Neural progenitor cell (in vitro differentiated cells): ENCODE results near the gene ANKRD60. TPM values are rescaled to one million over a fixed set of nuclear protein-coding genes. Genes with fewer than 3 reads are reported as not detected.

Source experiments
- DNase-seq: peaks from one replicate; pipeline ENCODE4 v3.0.0-alpha.2; 2016; ENCODE audit warnings: low spot score
- H2AFZ ChIP-seq: fragments of 200-600 bp; sonication (generic); replicated peaks from 2 replicates; pipeline ENCODE4 v1.6.1; 2016; ENCODE audit warnings: antibody characterized with exemption
- H3F3A ChIP-seq: fragments of 200-600 bp; sonication (generic); 2 replicates; pipeline ENCODE4 v1.6.1; 2016; ENCODE audit warnings: antibody characterized with exemption, low read depth
- H3K27ac ChIP-seq: fragments of 200-600 bp; sonication (generic); 2 replicates; pipeline ENCODE4 v1.5.1; 2016; ENCODE audit warnings: mild to moderate bottlenecking
- H3K27me3 ChIP-seq: fragments of 200-600 bp; sonication (generic); 2 replicates; pipeline ENCODE4 v1.6.1; 2016; ENCODE audit warnings: mild to moderate bottlenecking, moderate library complexity
- H3K36me3 ChIP-seq: fragments of 200-600 bp; sonication (generic); 2 replicates; pipeline ENCODE4 v1.5.1; 2016
- H3K4me1 ChIP-seq: fragments of 200-600 bp; sonication (generic); 2 replicates; pipeline ENCODE4 v1.6.1; 2016; ENCODE audit warnings: mixed run types
- H3K4me2 ChIP-seq: fragments of 200-600 bp; sonication (generic); 2 replicates; pipeline ENCODE4 v1.6.1; 2016
- H3K4me3 ChIP-seq: fragments of 200-600 bp; sonication (generic); 2 replicates; pipeline ENCODE4 v1.5.1; 2016
- H3K79me2 ChIP-seq: fragments of 200-600 bp; sonication (generic); 2 replicates; pipeline ENCODE4 v1.6.1; 2016; ENCODE audit warnings: low read depth
- H3K9ac ChIP-seq: fragments of 200-600 bp; sonication (generic); 2 replicates; pipeline ENCODE4 v1.6.1; 2016
- H3K9me3 ChIP-seq: fragments of 200-600 bp; sonication (generic); 2 replicates; pipeline ENCODE4 v1.5.1; 2016; ENCODE audit warnings: low read depth
- H4K20me1 ChIP-seq: fragments of 200-600 bp; sonication (generic); 2 replicates; pipeline ENCODE4 v1.6.1; 2016; ENCODE audit warnings: low read depth
- H3K27ac Mint-ChIP-seq: 3 replicates; pipeline ENCODE4 v1.8.0; 2021; ENCODE audit warnings: mixed read lengths
- H3K27me3 Mint-ChIP-seq: 2 replicates; pipeline ENCODE4 v1.8.0; 2022; ENCODE audit warnings: low read depth, mild to moderate bottlenecking, inconsistent platforms, moderate library complexity, mixed read lengths; ENCODE audit not compliant: insufficient read depth
- H3K36me3 Mint-ChIP-seq: 3 replicates; pipeline ENCODE4 v1.8.0; 2021; ENCODE audit warnings: mixed read lengths
- H3K4me1 Mint-ChIP-seq: 3 replicates; pipeline ENCODE4 v1.8.0; 2021; ENCODE audit warnings: mixed read lengths
- H3K4me3 Mint-ChIP-seq: 3 replicates; pipeline ENCODE4 v1.8.0; 2021; ENCODE audit warnings: mild to moderate bottlenecking, moderate library complexity, mixed read lengths
- H3K9me3 Mint-ChIP-seq: 3 replicates; pipeline ENCODE4 v1.8.0; 2020; ENCODE audit warnings: mixed read lengths
- EZH2 ChIP-seq: fragments of 200-600 bp; sonication (generic); IDR thresholded peaks from 2 replicates; pipeline ENCODE4 v1.6.1; 2017; ENCODE audit warnings: antibody characterized with exemption, mild to moderate bottlenecking, moderate library complexity
- EZH2phosphoT487 ChIP-seq: fragments of 200-600 bp; sonication (generic); IDR thresholded peaks from 2 replicates; pipeline ENCODE4 v1.6.1; 2017; ENCODE audit warnings: antibody characterized with exemption
- total RNA-seq: library from RNA; depleted of rRNA; stranded (reverse); fragments of >200 nt; gene quantifications from 2 replicates; pipeline ENCODE4 v1.2.3, GENCODE V29; 2015; ENCODE audit warnings: low replicate concordance
- TF ChIP-seq, protein P1 (sequence below): fragments of 200-600 bp; sonication (generic); IDR thresholded peaks from 2 replicates; pipeline ENCODE4 v1.5.1; 2017; ENCODE audit warnings: antibody characterized with exemption, mild to moderate bottlenecking

Gene ANKRD60
- total RNA-seq, 1 donor from 2014 or later, result not detected

DNA sequence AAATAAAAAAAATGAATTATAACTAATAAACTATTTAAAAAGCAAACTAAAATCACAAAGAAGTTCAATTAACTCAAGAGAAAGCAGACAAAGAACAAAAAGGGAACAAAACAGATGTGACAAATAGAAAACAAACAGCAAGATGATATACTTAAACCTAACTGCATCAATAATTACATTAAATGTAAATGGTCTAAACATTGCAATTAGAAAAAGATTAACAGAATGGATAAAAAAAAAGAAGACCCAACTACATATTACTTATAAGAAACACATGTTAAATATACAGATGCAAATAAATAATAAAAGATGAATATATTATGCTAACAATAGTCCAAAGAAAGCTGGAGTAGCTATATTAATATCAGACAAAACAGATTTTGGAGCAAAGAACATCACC, 45.9 kb upstream of the ANKRD60 start:
- Mint-ChIP-seq H3K27ac (no peak overlapping the region), H3K27me3 (peaks cover 8% of the 10 kb centered on the region), H3K9me3 (peaks cover 6% of the 10 kb centered on the region), H3K36me3 (peaks cover 9% of the 10 kb centered on the region), H3K4me3 (no peak overlapping the region), H3K4me1 (peaks cover 9% of the 10 kb centered on the region)
- Histone ChIP-seq H4K20me1 (no peaks in the 10 kb centered on the region), H3F3A (no peaks in the 10 kb centered on the region), H3K79me2 (peaks cover 3% of the 10 kb centered on the region), H3K36me3 (peaks cover 6% of the 10 kb centered on the region), H3K4me2 (no peak overlapping the region), H3K4me3 (no peak overlapping the region), H3K4me1 (peaks cover 7% of the 10 kb centered on the region), H3K27me3 (no peaks in the 10 kb centered on the region), H2AFZ (no peak overlapping the region), H3K9me3 (peaks cover 8% of the 10 kb centered on the region), H3K27ac (no peak overlapping the region), H3K9ac (no peak overlapping the region)
- no peak for DNase-seq
- TF ChIP-seq EZH2phosphoT487 (no peak), EZH2 (no peak)
- TF ChIP-seq, protein P1, sequence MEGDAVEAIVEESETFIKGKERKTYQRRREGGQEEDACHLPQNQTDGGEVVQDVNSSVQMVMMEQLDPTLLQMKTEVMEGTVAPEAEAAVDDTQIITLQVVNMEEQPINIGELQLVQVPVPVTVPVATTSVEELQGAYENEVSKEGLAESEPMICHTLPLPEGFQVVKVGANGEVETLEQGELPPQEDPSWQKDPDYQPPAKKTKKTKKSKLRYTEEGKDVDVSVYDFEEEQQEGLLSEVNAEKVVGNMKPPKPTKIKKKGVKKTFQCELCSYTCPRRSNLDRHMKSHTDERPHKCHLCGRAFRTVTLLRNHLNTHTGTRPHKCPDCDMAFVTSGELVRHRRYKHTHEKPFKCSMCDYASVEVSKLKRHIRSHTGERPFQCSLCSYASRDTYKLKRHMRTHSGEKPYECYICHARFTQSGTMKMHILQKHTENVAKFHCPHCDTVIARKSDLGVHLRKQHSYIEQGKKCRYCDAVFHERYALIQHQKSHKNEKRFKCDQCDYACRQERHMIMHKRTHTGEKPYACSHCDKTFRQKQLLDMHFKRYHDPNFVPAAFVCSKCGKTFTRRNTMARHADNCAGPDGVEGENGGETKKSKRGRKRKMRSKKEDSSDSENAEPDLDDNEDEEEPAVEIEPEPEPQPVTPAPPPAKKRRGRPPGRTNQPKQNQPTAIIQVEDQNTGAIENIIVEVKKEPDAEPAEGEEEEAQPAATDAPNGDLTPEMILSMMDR, result no peak

DNA sequence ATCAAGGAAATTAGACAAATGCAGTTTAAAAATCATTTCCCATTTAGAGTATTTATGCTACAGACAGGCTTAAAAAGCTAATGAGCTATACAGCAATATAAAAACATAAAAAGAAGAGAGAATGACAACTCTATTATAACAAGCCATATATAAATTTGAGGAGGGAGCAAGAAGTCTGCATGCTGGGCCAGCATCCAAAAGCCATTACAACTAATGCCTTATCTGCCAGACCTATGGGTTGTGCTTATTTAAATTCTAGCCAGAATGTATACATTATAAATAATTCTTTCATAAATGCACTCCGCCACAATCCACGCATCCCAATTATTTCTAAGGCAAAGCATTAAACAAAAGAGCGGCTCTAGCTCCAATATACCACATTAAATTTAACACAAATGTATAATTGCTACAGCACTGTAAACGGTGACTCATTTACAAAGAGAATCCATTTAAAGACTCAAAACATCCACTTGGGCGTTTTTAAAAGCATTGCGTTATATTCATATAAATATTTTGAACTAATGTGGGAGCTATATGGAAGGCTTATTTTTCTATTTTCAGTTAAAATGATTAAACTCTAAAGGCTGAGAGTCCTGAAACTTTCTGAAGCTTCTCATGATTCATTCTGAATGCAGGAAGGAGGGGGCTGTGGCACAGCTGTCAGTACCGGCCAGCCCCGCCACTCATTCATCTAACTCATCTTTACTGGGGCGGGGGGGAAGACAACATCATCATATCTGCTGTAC, 43.3 kb upstream of the ANKRD60 start:
- H3K27me3 Mint-ChIP-seq, result peaks cover 8% of the 10 kb centered on the region
- Histone ChIP-seq H3K27ac (no peak overlapping the region), H3K4me1 (no peaks in the 10 kb centered on the region), H3K36me3 (peaks cover 6% of the 10 kb centered on the region), H3K4me2 (no peak overlapping the region), H3K27me3 (no peaks in the 10 kb centered on the region), H3K9ac (peak overlapping the region; percentile 24), H3F3A (no peaks in the 10 kb centered on the region), H3K9me3 (peaks cover 8% of the 10 kb centered on the region), H3K79me2 (peaks cover 3% of the 10 kb centered on the region), H3K4me3 (no peak overlapping the region), H4K20me1 (no peaks in the 10 kb centered on the region), H2AFZ (no peak overlapping the region)
- no peak for DNase-seq
- H3K9me3 Mint-ChIP-seq, result peaks cover 6% of the 10 kb centered on the region
- no peaks in the 10 kb centered on the region for H3K4me1 Mint-ChIP-seq
- H3K36me3 Mint-ChIP-seq, result peaks cover 20% of the 10 kb centered on the region
- H3K4me3 Mint-ChIP-seq, result no peak overlapping the region
- H3K27ac Mint-ChIP-seq, result no peak overlapping the region
- TF ChIP-seq, protein P1, result no peak
- no peak for TF ChIP-seq EZH2

DNA sequence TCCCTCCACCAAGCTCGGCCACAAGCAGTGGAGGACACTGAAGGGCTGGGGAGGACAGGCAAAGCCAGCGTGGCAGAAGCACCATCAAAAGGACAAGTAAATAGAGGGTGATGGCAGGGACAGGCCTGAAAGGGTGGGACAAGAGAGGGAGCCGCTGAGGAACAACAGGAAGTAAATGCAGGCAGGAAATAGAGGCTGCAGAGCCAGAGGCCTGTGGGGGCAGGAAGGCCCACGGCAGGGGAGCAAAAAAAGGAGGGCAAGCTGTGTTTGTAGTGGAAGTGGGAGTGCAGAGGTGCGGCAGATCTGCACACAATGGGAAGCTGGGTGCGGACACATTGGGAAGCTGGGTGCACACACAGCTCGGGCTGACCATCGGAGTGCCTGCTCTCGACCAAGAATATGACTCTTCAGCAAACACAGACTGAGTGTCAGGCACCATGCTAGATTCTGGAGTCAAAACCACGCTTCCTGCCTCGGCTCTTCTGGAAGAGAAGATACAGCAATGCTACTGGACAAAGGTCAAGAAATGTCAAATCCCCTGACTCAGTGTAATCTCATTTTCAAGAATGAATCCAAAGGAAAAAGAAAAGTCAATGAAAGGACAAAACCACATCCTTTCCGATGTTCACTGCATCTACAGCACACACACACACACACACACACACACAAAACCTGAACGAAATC, 40.6 kb upstream of the ANKRD60 start:
- TF ChIP-seq, protein P1, result no peak
- TF ChIP-seq EZH2phosphoT487, result no peak
- H4K20me1 ChIP-seq, result no peaks in the 10 kb centered on the region
- H3K27me3 ChIP-seq, result no peaks in the 10 kb centered on the region
- H3K4me2 ChIP-seq, result no peak overlapping the region
- no peak overlapping the region for H3K4me3 Mint-ChIP-seq
- H3F3A ChIP-seq, result no peaks in the 10 kb centered on the region
- no peak overlapping the region for H3K9ac ChIP-seq
- H3K4me1 Mint-ChIP-seq, result no peaks in the 10 kb centered on the region
- no peaks in the 10 kb centered on the region for H3K4me1 ChIP-seq
- H3K36me3 ChIP-seq, result peaks cover 6% of the 10 kb centered on the region
- H3K9me3 ChIP-seq, result peaks cover under 1% of the 10 kb centered on the region
- H3K36me3 Mint-ChIP-seq, result peaks cover 16% of the 10 kb centered on the region
- H3K4me3 ChIP-seq, result no peak overlapping the region
- H3K9me3 Mint-ChIP-seq, result peaks cover 2% of the 10 kb centered on the region
- H3K27me3 Mint-ChIP-seq, result no peaks in the 10 kb centered on the region
- H3K27ac Mint-ChIP-seq, result no peak overlapping the region
- H3K79me2 ChIP-seq, result no peaks in the 10 kb centered on the region
- H3K27ac ChIP-seq, result no peak overlapping the region
- no peak overlapping the region for H2AFZ ChIP-seq
- DNase-seq, result no peak
